T-helper 1 cell (primary cell): ENCODE measurements around the gene PROC.

Experiments used
- DNase-seq, 5 donors: peaks; one replicate each; pipeline ENCODE4 v3.0.0-alpha.2; 2012 to 2020

The PROC gene

DNA sequence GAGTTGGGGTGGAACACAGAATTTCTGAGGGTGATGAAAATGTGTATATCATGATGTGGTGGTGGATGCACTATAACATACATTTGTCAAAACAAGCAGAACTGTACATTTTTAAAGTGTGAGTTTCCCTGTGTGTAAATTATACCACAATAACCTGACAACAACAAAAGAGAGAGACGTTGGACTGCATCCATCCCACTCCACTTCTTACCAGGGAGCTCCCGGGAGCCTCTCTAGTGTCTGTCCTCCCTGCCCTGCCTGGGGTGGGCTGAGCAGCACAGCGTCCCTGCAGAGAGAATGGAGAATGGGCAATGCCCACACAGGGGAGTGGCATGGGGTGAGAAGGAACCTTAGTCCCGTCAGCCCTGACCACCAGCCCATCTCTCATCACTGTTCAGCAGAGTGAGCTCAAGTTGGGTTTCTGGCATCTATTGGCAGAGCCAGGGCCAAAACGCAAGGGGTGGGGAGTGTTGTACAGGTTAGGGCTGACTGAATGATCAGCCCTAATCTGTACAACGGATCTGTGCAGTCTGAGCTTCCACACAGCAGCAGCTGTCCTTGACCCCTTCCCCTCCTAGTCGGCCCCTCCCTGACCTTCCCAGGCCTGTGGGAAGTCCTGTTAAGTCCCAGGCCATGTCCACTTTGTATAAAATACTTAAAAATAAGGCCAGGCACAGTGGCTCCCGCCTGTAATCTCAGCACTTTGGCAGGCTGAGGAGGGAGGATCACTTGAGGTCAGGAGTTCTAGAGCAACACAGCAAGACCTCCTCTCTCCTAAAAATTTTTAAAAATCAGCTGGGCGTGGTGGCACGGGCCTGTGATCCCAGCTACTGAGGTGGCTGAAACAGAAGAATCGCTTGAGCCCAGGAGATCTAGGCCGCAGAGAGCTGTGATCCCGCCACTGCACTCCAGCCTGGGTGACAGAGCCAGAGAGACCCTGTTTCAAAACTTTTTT, 3.3 kb upstream of the PROC start:
- DNase-seq = no peak

DNA sequence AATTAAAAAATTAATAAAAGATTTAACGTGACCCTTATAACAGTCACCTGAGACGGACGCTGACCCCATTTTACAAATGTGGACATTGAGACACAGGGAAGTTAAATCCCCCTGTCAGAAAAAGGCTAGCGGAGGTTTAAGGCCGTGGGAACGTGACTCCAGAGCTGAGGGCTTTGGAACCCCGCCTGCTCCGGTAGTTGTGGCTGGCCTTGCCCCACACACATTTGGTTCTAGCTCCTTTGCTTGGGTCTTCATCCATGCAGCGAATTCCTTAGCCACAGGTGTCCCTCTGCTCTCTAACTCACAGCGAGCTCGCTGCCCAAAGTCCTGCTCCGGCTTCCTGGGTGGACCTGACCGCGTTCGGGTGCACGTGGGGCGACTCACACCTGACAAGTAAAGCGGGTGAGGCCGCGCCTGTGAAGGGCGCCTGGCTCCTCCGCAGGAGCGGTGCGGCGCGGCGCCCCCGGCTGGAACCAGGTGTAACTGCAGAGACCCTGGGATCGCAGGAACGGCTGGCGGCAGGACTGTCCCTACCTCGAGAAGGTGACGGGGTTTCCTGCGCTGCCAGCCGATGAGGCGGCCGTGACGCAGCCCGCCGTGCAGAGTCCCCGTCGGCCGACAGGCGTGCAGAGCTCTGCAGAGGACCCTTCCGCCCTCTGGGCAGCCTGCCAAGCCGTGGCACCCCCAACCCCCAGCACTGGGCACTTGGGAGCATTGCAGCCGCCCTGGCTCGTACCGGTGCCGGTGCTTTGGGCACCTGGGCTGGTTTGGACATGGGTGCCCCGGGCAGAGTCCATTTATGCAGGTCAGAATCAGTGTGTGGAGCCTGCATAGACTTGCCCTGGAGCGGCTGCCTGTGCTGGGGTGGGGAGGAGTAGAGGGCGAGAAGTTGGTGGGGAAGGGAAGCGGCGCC, 2.4 kb upstream of the PROC start:
- DNase-seq = peak; percentile 73 to 82 (median 80)

DNA sequence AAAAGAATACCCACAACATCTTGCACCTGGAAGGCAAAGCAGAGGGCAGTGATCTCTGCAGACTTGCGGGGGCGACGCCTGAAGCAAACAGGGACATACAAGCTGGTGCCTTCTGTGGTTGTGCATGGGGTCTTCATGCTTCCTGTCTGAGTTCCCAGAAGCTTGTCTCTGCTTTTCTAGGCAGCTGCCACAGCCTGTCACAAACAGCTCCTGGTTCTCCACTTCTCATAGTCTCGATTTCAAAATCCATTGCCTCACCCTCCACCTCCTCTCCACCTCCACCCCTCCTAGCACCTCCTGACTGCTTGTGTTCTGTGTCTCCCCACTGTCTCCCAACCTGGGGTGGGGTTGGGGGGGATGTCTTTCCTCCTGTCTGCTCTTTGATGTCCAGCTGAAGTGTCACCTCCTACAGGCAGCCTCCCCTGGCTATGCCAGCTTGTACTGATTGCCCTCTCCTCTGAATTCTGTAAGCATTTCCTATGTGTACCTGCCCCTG, 1.7 kb upstream of the PROC start:
- DNase-seq = no peak

DNA sequence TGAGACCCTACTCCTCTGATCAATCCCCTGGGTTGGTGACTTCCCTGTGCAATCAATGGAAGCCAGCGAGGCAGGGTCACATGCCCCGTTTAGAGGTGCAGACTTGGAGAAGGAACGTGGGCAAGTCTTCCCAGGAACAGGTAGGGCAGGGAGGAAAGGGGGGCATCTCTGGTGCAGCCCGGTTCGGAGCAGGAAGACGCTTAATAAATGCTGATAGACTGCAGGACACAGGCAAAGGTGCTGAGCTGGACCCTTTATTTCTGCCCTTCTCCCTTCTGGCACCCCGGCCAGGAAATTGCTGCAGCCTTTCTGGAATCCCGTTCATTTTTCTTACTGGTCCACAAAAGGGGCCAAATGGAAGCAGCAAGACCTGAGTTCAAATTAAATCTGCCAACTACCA, 821 bp upstream of the PROC start:
- no peak for DNase-seq

DNA sequence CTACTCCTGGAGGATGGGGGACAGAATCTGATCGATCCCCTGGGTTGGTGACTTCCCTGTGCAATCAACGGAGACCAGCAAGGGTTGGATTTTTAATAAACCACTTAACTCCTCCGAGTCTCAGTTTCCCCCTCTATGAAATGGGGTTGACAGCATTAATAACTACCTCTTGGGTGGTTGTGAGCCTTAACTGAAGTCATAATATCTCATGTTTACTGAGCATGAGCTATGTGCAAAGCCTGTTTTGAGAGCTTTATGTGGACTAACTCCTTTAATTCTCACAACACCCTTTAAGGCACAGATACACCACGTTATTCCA, 844 bp downstream of the PROC start:
- no peak for DNase-seq

DNA sequence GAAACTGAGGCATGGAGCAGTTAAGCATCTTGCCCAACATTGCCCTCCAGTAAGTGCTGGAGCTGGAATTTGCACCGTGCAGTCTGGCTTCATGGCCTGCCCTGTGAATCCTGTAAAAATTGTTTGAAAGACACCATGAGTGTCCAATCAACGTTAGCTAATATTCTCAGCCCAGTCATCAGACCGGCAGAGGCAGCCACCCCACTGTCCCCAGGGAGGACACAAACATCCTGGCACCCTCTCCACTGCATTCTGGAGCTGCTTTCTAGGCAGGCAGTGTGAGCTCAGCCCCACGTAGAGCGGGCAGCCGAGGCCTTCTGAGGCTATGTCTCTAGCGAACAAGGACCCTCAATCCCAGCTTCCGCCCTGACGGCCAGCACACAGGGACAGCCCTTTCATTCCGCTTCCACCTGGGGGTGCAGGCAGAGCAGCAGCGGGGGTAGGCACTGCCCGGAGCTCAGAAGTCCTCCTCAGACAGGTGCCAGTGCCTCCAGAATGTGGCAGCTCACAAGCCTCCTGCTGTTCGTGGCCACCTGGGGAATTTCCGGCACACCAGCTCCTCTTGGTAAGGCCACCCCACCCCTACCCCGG, 1.3 kb downstream of the PROC start:
- no peak for DNase-seq

DNA sequence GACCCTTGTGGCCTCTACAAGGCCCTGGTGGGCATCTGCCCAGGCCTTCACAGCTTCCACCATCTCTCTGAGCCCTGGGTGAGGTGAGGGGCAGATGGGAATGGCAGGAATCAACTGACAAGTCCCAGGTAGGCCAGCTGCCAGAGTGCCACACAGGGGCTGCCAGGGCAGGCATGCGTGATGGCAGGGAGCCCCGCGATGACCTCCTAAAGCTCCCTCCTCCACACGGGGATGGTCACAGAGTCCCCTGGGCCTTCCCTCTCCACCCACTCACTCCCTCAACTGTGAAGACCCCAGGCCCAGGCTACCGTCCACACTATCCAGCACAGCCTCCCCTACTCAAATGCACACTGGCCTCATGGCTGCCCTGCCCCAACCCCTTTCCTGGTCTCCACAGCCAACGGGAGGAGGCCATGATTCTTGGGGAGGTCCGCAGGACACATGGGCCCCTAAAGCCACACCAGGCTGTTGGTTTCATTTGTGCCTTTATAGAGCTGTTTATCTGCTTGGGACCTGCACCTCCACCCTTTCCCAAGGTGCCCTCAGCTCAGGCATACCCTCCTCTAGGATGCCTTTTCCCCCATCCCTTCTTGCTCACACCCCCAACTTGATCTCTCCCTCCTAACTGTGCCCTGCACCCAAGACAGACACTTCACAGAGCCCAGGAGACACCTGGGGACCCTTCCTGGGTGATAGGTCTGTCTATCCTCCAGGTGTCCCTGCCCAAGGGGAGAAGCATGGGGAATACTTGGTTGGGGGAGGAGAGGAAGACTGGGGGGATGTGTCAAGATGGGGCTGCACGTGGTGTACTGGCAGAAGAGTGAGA, 2.0 kb downstream of the PROC start:
- DNase-seq = no peak

DNA sequence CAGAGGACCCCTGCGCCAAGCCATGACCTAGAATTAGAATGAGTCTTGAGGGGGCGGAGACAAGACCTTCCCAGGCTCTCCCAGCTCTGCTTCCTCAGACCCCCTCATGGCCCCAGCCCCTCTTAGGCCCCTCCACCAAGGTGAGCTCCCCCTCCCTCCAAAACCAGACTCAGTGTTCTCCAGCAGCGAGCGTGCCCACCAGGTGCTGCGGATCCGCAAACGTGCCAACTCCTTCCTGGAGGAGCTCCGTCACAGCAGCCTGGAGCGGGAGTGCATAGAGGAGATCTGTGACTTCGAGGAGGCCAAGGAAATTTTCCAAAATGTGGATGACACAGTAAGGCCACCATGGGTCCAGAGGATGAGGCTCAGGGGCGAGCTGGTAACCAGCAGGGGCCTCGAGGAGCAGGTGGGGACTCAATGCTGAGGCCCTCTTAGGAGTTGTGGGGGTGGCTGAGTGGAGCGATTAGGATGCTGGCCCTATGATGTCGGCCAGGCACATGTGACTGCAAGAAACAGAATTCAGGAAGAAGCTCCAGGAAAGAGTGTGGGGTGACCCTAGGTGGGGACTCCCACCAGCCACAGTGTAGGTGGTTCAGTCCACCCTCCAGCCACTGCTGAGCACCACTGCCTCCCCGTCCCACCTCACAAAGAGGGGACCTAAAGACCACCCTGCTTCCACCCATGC, 3.0 kb downstream of the PROC start:
- no peak for DNase-seq

DNA sequence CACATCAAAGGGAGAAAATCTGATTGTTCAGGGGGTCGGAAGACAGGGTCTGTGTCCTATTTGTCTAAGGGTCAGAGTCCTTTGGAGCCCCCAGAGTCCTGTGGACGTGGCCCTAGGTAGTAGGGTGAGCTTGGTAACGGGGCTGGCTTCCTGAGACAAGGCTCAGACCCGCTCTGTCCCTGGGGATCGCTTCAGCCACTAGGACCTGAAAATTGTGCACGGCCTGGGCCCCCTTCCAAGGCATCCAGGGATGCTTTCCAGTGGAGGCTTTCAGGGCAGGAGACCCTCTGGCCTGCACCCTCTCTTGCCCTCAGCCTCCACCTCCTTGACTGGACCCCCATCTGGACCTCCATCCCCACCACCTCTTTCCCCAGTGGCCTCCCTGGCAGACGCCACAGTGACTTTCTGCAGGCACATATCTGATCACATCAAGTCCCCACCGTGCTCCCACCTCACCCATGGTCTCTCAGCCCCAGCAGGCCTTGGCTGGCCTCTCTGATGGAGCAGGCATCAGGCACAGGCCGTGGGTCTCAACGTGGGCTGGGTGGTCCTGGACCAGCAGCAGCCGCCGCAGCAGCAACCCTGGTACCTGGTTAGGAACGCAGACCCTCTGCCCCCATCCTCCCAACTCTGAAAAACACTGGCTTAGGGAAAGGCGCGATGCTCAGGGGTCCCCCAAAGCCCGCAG, 3.8 kb downstream of the PROC start:
- no peak for DNase-seq

DNA sequence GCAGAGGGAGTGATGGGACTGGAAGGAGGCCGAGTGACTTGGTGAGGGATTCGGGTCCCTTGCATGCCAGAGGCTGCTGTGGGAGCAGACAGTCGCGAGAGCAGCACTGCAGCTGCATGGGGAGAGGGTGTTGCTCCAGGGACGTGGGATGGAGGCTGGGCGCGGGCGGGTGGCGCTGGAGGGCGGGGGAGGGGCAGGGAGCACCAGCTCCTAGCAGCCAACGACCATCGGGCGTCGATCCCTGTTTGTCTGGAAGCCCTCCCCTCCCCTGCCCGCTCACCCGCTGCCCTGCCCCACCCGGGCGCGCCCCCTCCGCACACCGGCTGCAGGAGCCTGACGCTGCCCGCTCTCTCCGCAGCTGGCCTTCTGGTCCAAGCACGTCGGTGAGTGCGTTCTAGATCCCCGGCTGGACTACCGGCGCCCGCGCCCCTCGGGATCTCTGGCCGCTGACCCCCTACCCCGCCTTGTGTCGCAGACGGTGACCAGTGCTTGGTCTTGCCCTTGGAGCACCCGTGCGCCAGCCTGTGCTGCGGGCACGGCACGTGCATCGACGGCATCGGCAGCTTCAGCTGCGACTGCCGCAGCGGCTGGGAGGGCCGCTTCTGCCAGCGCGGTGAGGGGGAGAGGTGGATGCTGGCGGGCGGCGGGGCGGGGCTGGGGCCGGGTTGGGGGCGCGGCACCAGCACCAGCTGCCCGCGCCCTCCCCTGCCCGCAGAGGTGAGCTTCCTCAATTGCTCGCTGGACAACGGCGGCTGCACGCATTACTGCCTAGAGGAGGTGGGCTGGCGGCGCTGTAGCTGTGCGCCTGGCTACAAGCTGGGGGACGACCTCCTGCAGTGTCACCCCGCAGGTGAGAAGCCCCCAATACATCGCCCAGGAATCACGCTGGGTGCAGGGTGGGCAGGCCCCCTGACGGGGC, 4.6 kb downstream of the PROC start:
- peak in 1 of 5 donors; percentile 12 for DNase-seq

DNA sequence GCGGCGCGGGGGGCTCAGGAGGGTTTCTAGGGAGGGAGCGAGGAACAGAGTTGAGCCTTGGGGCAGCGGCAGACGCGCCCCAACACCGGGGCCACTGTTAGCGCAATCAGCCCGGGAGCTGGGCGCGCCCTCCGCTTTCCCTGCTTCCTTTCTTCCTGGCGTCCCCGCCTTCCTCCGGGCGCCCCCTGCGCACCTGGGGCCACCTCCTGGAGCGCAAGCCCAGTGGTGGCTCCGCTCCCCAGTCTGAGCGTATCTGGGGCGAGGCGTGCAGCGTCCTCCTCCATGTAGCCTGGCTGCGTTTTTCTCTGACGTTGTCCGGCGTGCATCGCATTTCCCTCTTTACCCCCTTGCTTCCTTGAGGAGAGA, 5.2 kb downstream of the PROC start:
- no peak for DNase-seq

DNA sequence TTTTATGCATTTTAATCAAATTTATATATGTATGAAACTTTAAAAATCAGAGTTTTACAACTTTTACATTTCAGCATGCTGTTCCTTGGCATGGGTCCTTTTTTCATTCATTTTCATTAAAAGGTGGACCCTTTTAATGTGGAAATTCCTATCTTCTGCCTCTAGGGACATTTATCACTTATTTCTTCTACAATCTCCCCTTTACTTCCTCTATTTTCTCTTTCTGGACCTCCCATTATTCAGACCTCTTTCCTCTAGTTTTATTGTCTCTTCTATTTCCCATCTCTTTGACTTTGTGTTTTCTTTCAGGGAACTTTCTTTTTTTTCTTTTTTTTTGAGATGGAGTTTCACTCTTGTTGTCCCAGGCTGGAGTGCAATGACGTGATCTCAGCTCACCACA, 5.7 kb downstream of the PROC start:
- DNase-seq = no peak

DNA sequence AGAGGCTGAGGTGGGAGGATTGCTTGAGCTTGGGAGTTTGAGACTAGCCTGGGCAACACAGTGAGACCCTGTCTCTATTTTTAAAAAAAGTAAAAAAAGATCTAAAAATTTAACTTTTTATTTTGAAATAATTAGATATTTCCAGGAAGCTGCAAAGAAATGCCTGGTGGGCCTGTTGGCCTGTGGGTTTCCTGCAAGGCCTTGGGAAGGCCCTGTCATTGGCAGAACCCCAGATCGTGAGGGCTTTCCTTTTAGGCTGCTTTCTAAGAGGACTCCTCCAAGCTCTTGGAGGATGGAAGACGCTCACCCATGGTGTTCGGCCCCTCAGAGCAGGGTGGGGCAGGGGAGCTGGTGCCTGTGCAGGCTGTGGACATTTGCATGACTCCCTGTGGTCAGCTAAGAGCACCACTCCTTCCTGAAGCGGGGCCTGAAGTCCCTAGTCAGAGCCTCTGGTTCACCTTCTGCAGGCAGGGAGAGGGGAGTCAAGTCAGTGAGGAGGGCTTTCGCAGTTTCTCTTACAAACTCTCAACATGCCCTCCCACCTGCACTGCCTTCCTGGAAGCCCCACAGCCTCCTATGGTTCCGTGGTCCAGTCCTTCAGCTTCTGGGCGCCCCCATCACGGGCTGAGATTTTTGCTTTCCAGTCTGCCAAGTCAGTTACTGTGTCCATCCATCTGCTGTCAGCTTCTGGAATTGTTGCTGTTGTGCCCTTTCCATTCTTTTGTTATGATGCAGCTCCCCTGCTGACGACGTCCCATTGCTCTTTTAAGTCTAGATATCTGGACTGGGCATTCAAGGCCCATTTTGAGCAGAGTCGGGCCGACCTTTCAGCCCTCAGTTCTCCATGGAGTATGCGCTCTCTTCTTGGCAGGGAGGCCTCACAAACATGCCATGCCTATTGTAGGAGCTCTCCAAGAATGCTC, 6.6 kb downstream of the PROC start:
- no peak for DNase-seq

DNA sequence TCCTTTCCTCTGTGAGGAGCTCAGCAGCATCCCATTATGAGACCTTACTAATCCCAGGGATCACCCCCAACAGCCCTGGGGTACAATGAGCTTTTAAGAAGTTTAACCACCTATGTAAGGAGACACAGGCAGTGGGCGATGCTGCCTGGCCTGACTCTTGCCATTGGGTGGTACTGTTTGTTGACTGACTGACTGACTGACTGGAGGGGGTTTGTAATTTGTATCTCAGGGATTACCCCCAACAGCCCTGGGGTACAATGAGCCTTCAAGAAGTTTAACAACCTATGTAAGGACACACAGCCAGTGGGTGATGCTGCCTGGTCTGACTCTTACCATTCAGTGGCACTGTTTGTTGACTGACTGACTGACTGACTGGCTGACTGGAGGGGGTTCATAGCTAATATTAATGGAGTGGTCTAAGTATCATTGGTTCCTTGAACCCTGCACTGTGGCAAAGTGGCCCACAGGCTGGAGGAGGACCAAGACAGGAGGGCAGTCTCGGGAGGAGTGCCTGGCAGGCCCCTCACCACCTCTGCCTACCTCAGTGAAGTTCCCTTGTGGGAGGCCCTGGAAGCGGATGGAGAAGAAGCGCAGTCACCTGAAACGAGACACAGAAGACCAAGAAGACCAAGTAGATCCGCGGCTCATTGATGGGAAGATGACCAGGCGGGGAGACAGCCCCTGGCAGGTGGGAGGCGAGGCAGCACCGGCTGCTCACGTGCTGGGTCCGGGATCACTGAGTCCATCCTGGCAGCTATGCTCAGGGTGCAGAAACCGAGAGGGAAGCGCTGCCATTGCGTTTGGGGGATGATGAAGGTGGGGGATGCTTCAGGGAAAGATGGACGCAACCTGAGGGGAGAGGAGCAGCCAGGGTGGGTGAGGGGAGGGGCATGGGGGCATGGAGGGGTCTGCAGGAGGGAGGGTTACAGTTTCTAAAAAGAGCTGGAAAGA, 7.6 kb downstream of the PROC start:
- no peak for DNase-seq

DNA sequence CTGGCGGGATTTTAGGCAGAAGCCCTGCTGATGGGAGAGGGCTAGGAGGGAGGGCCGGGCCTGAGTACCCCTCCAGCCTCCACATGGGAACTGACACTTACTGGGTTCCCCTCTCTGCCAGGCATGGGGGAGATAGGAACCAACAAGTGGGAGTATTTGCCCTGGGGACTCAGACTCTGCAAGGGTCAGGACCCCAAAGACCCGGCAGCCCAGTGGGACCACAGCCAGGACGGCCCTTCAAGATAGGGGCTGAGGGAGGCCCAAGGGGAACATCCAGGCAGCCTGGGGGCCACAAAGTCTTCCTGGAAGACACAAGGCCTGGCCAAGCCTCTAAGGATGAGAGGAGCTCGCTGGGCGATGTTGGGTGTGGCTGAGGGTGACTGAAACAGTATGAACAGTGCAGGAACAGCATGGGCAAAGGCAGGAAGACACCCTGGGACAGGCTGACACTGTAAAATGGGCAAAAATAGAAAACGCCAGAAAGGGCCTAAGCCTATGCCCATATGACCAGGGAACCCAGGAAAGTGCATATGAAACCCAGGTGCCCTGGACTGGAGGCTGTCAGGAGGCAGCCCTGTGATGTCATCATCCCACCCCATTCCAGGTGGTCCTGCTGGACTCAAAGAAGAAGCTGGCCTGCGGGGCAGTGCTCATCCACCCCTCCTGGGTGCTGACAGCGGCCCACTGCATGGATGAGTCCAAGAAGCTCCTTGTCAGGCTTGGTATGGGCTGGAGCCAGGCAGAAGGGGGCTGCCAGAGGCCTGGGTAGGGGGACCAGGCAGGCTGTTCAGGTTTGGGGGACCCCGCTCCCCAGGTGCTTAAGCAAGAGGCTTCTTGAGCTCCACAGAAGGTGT, 8.5 kb downstream of the PROC start:
- no peak for DNase-seq

DNA sequence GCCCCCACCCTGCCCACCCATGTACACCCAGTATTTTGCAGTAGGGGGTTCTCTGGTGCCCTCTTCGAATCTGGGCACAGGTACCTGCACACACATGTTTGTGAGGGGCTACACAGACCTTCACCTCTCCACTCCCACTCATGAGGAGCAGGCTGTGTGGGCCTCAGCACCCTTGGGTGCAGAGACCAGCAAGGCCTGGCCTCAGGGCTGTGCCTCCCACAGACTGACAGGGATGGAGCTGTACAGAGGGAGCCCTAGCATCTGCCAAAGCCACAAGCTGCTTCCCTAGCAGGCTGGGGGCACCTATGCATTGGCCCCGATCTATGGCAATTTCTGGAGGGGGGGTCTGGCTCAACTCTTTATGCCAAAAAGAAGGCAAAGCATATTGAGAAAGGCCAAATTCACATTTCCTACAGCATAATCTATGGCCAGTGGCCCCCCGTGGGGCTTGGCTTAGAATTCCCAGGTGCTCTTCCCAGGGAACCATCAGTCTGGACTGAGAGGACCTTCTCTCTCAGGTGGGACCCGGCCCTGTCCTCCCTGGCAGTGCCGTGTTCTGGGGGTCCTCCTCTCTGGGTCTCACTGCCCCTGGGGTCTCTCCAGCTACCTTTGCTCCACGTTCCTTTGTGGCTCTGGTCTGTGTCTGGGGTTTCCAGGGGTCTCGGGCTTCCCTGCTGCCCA, 9.3 kb downstream of the PROC start:
- DNase-seq = no peak
